ENCODE measurements around the gene FCN3.
"Not testable (repeated sequence)": the region's sequence is repeated elsewhere in the genome, so short reads cannot be mapped to it uniquely, and the experiment has no call there.

FCN3 gene

GRCh38 chr1:27413004-27413403 lies 38.4 kb upstream of the FCN3 start:
- no peak for DNase-seq (ENCODE audit: extremely low read depth, low read depth)

GRCh38 chr1:27412502-27412901 lies 37.9 kb upstream of the FCN3 start:
- TF ChIP-seq, protein P1, sequence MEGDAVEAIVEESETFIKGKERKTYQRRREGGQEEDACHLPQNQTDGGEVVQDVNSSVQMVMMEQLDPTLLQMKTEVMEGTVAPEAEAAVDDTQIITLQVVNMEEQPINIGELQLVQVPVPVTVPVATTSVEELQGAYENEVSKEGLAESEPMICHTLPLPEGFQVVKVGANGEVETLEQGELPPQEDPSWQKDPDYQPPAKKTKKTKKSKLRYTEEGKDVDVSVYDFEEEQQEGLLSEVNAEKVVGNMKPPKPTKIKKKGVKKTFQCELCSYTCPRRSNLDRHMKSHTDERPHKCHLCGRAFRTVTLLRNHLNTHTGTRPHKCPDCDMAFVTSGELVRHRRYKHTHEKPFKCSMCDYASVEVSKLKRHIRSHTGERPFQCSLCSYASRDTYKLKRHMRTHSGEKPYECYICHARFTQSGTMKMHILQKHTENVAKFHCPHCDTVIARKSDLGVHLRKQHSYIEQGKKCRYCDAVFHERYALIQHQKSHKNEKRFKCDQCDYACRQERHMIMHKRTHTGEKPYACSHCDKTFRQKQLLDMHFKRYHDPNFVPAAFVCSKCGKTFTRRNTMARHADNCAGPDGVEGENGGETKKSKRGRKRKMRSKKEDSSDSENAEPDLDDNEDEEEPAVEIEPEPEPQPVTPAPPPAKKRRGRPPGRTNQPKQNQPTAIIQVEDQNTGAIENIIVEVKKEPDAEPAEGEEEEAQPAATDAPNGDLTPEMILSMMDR (IDR thresholded peaks at IDR 0.05; ENCODE audit: low read depth, low read length), result no peak
- DNase-seq (ENCODE audit: extremely low read depth, low read depth), result no peak

More at GRCh38 chr1:27413004-27413403, 38.4 kb upstream of the FCN3 start:
- TF ChIP-seq, protein P1 (IDR thresholded peaks at IDR 0.05; ENCODE audit: low read depth, low read length), result no peak

GRCh38 chr1:27410709-27411108 lies 36.1 kb upstream of the FCN3 start:
- DNase-seq (ENCODE audit: extremely low read depth, low read depth), result no peak
- TF ChIP-seq, protein P1 (IDR thresholded peaks at IDR 0.05; ENCODE audit: low read depth, low read length), result no peak

GRCh38 chr1:27409669-27410068 lies 35.0 kb upstream of the FCN3 start:
- TF ChIP-seq, protein P1 (IDR thresholded peaks at IDR 0.05; ENCODE audit: low read depth, low read length), result no peak

GRCh38 chr1:27408151-27408550 lies 33.5 kb upstream of the FCN3 start:
- no peak for DNase-seq (ENCODE audit: extremely low read depth, low read depth)

More at GRCh38 chr1:27409669-27410068, 35.0 kb upstream of the FCN3 start:
- no peak for DNase-seq (ENCODE audit: extremely low read depth, low read depth)

DNA sequence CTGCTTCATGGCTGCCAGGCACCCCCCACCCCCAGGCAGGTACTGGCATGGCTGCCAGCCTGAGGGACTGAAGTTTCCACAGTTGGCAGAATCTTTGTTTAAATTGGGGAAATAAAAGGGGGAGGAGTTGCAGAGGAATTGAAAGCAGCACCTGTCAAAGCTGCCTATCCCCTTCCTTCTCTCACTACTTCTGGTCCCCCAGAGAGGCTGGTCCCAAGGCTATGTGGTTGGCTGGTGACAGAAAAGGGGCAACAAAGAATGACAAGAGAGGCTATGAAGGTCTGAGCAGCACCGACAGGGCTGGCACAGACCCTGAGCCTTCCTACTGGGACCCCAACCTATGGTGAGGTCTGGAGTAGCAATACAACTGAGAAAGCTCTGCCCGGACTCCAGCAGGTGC lies 32.2 kb upstream of the FCN3 start:
- not testable (repeated sequence) for DNase-seq (ENCODE audit: extremely low read depth, low read depth)

More at GRCh38 chr1:27408151-27408550, 33.5 kb upstream of the FCN3 start:
- TF ChIP-seq, protein P1 (IDR thresholded peaks at IDR 0.05; ENCODE audit: low read depth, low read length), result no peak

- TF ChIP-seq, protein P1 (IDR thresholded peaks at IDR 0.05; ENCODE audit: low read depth, low read length), result no peak
- no peak for DNase-seq (ENCODE audit: extremely low read depth, low read depth)
These were observed 31.7 kb upstream of the FCN3 start for GRCh38 chr1:27406362-27406680.

DNA sequence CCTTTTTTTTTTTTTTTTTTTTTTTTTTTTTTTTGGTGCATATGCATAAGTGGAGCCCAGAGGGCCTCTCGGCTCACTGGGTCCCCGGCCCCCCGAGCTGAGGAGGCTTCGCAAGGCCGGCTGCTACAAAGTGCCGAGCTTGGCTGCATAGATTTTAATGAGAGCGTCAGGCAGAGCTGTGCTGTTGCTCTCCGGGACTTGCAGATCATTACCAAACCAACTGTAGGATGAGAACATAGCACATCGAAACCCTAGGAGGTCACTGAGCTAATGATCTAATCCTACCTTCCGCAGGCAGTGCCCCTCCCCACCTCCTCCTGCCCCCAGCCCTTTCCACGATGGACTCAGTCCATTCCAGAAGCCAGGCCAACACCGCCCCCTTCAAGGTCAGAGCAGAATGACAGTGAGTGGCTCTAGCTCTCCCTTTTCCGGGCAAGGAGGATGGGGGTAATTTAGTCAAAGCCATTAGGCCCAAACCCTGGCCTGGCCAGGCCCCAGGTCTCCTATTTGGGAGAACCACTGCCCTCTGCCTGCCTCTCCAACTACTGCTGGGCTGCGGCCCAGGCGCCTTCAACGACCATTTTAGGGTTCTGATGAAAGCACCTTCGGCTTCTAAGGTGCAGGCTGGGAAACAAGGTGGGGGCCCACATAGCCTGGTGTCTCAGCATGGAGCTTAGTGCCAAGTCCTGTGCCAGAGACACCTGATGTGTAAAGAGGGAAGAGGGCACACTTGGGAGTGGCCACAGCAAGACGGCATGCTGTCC lies 31.2 kb upstream of the FCN3 start:
- not testable (repeated sequence) for DNase-seq (ENCODE audit: extremely low read depth, low read depth)

All from AG09319 (cell line).